ENCODE results near the gene SCMH1.
"Not testable (repeated sequence)": the region's sequence is repeated elsewhere in the genome, so short reads cannot be mapped to it uniquely, and the experiment has no call there.

SCMH1 gene

DNA sequence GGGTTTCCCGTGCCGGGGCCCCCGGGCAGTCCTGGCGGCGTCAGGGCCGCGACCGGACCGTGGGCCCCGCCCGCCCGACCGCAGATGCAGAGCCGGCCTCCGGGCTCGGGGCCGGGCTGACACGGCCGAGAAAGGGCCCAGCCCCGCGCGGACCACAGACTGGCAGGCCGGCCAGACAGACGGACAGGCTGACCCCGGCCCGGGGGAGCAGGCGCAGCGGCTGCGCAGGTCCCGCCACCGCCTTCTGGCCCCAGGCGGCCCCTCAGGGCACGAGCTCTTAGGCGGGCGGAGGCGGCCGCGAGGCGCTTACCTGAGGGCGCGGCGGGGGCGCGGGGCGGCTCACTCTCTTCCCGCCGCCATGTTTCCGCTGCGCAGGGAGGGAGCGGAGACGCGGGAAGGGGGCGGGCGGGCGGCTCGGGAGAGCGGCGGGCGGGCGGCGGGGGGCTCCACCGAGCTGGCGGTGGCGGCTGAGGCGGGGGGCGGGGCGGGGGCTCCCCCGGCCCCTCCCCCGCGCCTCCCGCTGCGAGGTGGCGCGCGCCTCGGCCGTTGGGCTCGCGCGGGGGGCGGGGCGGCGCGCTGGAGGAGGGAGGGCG is at the start of gene SCMH1:
SCMH1 (minus strand) TSS at position 558 of the 593 bp plus-strand sequence. CDS start 56,173 bp downstream, outside the sequence.
- DNase-seq, result peak; percentile 64

DNA sequence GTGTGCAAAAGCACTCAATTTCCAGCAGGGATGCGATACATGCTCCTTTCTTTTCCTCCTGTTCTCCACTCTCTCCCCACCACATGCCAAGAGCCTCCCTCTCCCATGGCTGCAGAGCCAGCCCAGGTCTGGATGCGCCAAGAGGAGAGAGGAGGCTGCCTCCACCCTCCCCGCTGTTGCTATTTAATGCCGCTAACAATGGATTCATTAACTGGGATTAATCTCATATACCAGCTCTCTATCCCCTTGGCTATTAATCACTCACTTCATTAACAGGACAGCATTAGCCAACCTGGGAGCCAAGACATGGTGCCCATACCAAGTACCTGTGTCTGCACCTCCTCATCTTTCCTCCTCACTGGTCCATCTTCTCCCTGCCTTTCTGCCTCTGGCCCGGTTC is 49.1 kb upstream of the SCMH1 start:
- no peak for DNase-seq

DNA sequence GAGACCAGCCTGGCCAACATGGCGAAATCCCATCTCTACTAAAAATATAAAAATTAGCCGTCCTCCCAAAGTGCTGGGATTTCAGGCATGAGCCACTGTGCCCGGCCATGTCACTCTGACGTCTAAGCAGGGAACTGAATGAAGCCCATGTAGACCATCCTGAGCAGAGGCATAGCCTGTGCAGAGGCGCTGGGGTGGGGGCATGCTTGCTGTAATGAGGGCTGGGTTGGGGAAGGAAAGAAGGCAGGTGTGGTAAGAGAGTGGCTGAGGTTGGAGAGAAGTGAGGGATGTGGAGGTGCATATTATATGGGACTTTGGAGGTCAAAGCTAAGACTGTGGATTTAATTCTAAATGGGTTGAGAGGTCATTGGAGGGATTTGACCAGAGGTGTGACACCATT is 47.1 kb upstream of the SCMH1 start:
- DNase-seq, result no peak

DNA sequence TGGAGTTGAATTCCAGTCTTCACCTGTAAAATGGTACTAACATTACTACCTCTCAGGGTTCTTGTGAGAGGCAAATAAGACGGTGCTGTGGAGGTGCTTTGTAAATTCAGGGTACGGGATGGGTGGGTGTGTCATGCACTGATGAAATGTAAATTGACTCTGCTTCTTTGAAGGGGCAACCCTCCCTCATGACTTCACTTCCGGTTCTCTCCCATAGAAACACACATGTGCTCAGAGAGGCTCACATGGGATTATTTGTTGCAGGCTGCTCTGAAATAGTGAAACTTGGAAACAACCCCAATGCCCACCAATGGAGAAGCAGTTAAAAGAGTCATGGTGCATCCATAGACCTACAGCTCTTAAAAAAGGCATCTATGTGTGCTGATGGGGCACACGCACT is 44.9 kb upstream of the SCMH1 start:
- no peak for DNase-seq

DNA sequence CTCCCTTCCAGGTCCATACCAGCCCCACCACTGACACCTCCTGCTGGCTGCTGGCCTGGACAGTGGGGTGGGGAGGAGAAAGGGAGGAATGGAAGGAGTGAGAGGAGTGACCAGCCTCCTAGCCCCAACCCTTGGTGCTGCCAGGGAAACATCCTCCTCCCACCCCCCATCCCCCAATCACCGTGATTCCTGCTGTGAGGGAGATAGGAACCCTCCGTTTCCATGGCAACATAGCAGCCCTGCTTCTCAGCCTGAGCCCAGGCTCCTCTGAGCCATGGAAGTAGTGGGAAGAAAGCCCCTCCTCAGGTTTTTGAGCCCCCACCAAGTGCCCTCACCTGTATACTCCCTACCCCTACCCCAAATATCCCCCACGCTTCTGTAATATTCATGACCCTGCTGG is 44.4 kb upstream of the SCMH1 start:
- DNase-seq, result no peak

DNA sequence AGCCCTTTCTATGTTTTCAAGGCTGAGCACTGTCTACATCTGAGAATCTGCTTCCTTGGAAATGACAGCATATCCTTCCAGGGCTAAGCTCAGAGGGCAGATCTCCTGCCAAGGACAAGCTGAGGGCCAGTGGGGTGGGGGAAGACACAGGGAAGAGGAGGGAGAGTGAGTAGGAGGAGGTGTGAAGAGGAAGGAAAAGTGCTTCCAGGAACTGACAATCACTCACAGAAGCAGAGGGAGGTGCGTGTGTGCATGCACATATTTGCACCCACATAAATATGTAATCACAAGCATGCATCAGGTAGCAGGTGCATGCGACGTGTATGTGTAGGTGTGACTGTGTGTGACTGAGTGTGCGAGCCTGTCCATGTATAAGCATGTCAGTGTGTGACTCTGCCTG is 43.7 kb upstream of the SCMH1 start:
- DNase-seq, result no peak

DNA sequence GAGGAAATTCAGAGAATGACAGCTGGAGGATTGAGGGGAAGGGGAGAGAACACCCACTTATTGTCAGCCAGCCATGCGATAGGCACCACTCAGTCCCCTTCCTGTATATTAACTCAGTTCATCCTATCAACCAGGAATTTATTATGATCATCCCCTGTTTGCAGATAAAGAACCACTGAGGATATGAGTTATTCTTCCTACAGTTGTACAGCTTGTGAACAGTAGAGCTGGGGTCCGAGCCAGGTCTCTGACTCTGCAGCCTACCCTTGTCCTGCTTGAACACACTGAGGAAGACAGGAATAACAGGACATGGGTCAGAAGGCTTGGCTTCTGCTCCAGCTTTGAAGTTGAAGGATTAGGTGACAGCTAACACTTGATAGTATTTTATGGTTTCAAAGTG is 42.0 kb upstream of the SCMH1 start:
- no peak for DNase-seq

DNA sequence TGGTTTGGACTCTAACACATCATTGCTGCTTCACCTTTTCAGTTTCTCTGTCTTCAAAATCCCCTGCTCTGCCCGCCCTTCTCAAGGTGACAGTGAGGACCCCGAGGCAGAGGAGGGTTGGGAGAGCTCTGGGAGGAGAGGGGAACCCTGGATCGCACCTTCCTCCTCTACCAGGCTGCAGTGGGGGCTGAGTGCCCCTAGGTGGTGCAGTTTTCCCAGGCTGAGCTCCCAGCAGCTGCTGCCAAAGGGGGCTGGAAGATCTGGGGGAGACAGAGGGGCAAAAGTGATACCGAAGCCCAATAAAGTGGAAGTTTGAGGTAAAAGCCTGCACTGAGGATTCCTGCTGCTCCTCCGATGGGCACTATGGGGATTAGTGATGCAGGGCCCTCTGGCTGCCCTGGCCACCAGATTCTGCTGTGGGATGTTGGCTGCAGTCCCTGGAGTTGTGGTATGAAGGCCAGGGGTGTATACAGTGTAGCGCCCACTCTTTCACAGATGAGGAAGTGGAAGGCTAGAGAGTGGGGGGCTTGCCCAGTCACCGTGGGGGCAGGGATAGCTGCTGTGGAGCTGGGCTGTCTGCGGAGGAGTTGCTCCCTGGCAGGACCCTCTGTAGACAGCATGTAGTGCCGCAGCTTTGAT is 40.7 kb upstream of the SCMH1 start:
- DNase-seq, result peak; percentile 19

DNA sequence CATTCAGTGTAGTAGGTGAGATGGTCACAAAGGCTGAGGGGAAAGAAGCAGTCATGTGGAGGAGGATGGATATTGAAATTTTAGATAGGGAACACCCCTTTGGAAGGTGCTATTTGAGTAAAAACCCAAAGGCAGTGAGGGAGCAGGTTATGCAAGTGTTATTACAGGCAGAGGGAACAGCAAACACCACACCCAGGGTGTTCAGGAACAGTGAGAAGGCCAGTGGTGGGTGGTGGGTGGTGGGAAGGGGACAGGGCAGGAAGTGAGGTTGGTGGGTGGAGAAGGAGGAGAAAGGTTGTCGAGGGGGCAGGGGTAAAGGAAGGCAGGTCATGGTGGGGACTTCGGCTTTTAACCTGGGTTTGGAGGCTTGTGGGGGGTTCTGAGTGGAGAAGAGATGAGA is 39.2 kb upstream of the SCMH1 start:
- DNase-seq, result no peak

DNA sequence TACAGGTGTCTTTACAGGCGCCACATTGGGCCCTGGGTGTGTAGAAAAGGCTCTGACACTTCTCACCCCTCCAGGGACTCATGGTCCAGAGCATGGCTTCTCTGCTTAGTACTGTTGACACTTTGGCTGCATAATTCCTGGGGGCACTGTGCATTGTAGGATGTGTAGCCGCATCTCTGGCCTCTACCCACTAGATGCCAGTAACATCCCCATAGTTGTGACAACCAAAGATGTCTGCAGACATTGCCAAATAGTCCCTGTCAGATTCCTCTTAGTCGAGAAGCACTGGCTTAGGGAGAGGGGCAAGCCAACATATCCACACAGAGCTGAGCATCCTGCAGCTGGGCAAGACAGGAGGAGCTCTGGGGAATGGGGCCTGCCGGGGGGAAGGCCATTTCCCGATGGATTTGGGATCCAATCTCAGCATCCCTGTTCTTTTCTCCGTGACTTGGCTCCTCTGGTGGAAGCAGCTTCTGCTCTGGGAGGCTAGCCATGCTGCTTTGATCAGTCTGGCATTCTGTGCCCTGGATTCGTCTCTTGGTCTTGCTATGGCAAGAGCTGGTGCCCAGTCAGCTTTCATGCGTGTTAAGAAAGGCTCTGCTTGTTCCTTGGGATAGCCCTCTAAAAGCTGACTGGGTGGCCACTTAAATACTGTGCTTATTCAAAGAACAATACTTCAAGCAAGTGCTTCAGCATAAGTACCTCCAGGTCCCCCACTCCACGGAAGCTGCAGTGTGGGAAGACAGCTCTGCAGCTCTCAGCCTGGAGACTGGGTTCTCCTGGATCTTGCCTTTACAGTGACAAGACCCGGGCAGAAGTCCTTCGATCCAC is 38.3 kb upstream of the SCMH1 start:
- DNase-seq, result no peak

DNA sequence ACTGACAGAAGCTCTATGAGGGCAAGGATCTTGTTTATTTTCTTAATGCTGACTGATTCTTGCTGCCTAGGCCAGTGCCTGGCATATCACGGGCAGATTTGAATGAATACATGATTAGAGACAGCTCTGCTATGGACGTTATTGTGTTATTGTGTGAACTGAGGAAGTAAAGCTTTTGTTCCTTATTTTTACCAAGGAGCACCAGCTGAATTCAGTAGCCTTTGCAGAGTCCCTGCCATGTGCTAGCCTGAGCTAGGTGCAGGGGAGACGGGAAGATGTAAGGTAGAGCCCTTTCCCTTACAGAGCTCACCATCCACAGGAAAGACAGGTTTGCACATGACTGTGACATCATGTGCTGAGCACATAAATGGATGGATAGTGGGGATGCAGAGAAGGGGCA is 36.0 kb upstream of the SCMH1 start:
- DNase-seq, result no peak

DNA sequence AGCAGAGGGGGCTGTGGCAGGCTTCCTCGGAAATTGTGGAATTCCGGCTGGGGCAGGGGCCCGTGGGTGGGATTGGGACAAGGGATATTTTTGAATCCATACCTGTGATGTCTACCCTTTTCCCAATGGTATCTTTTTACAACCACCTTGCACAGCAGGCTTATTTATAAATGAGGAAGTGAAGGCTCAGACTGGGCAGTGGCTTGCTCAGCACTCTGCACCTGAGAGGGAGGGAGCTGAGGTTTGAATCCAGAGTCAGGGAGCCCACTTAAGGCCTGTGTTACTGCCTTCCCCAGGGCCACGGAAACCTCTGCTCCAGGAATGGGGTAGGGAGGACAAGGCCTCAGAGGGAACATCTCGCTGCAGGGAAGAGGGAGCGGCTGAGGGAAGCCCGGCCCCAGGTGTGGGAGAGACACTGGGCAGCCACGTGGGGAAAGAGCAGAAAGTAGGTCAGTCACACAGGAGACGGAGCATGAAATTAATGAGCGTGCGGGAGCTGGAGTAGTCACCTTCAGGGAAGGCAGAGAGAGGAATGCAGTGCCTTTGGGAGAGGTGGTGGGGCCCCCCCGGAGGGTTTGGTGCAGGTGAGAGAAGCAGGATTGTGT is 35.4 kb upstream of the SCMH1 start:
- DNase-seq, result no peak

DNA sequence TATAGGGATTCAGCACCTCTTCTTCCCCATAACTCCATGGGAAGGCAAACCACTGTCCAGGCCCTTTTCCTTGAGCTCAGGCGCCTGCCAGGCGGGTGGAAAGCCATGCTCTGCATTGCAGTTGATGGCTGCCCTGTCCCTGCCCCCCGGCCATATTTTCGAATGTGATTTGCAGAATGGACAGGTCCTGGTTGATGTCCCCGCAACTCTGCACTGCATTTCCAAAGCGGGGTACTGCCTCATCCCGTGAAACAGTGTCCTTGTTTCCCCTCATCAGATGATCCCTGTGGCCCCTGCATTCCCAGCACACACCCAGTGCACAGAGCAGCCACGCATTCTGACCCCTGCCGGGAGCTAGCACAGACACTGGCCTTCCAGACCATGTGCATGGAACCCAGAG is 33.7 kb upstream of the SCMH1 start:
- no peak for DNase-seq

DNA sequence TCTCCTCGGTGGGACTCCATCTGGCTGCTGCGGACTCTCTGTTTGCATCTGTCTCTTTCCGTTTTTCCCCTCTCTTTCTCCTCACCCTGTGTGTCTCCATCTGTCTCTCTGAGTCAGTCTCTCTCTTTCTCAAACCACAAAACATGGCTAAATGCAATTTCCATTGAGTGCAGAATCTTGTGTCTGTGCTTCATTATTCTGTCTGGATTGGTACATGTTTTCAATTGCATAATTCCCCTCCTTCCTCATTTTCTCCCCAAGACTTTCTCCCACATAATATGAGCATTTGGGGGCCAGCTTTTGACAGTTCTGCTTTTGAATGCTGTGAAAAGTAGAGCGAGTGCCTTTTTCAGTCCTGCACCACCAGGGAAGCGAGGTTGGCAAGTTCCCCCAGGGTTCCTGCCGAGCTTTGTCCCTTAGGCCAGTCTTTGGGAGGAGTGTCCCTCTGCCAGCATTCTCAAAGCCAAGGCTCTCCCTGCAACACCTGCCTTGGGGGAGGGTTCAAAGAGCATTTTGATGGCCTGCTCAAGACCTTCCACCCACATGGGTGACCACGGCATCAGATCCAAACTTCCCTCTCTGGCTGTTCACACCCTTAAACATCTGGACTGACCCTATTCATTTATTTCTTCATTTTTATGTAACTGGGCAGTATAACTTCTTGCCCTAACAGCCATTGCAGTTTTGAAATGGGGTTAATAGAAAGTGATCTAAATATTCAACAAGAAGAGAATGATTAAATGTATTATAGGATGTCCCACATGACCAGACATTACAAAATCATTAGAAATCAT is 32.8 kb upstream of the SCMH1 start:
- no peak for DNase-seq

DNA sequence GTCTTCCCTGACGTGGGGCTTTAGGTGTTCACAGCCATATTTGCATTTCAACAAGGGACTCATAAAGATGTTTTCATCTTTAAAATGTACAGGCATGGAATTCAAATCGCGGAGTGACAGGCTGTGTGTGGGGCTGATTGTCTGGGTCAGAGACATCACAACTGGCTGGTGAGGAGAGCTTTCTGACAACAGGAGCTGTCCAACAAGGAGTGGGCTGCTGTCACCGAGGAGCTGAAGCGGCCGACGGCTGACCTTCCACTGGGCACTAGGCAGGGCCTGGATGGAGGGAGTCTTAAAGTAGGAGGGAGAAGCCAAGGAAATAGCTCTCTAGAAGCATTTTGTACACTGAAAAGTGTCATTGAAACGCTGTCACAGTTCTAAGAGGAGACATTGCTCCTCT is 30.5 kb upstream of the SCMH1 start:
- DNase-seq, result no peak

DNA sequence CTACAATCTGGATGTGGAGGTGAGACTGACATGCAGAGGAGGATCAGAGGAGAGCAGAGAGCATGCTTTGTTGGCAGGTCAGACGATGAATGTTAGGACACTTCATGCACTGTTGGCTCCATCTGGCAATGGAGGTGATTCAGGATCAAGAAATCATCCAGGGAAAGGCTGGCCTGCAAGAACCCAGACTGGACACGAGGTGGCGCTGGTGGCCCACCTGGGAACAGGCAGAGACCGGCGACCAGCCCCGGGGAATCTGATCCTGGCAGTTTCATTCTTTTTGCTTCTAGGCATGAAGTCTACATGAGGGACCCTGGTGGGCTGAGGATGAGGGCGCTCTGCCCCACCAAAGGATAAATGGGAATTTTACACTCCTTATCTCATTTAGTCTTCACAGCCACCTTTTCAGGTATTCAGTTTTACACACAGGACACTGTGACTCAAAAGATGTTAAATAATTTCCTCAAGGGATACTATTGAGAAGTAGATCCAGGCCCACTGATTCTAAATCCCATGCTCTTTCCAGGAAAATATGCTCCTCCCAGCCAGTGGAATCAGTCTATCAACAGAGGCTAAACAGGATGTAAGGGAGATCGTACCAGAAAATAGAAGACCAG is 26.2 kb upstream of the SCMH1 start:
- DNase-seq, result peak; percentile 65

DNA sequence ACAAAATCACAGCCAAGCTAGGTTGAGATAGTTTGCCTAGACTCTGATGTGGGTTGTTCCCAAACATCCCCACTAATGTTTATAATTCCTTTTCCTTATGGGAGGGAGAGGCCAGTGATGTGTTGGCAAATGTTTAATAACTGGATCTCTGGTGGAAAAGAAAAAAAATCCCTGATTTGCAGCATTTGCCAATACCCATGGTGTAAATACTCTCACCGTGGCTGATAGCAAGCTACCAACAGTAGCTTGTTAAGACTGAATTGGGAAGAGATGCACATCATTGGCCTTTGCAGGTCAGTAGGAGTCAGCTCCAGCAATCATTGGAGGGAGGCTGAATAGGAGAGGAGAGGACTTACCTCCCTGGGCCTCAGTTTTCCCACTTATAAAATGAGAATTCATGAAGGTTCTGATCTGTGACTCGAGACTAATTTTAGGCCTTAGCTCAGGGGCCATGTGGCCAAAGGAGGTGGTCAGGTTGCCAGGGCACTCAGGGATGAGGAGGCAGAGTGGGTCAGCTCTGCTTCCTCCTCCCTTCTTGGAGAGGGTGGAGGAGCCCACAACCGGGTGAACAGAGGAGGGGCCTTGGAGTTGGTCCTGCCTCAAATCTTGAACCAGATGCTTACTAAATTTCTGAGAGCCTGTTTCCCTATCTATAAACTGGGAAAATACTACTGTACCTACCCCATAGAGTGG is 20.0 kb upstream of the SCMH1 start:
- DNase-seq, result no peak

DNA sequence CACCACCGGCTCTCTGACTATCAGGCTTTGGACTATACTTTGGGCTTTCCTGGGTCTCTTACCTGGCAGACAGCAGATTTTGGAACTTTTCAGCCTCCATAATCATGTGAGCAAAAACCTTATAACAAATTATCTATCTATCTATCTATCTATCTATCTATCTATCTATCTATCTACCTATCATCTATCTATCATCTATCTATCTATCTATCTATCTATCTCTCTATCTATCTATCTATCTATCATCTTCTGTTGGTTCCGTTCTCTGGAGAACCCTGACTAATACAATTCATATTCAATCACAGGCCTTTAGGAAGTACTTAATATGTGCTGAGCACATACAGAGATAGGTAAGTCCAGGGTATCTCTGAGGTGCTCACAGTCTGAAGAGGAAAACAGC is 18.7 kb upstream of the SCMH1 start:
- no peak for DNase-seq

DNA sequence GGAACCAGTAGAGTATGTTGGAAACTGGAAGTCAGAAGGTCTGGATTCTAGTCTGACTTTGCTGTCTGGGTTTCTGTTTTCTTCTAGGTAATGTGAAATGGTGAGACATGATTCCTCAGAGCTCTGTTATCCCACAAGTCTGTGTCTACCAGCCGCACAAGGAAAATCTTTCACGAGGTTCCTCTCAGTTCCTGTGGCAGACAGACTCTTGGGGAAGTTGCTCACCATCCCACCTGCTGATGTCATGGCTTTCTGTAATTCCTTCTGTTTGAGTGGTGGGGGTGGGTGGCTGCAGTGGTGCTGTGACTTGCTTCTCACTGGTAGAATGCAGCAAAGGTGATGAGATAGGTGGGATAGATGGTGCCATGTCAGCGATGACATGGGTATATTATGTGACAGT is 17.1 kb upstream of the SCMH1 start:
- no peak for DNase-seq

DNA sequence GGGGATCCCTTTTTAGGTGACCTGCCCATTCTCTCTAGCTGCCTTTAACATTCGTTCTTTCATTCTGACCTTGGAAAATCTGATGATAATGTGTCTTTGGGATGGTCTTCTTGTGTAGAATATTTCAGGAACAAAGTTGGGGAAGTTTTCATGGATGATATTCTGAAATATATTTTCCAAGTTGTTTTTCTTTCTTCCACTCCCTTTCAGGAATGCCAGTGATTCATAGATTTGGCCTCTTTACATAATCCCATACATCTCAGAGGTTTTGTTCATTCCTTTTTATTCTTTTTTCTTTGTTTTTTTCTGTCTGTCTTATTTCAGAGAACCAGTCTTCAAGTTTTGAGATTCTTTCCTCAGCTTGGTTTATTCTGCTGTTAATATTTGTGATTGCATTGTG is 13.9 kb upstream of the SCMH1 start:
- DNase-seq, result no peak

DNA sequence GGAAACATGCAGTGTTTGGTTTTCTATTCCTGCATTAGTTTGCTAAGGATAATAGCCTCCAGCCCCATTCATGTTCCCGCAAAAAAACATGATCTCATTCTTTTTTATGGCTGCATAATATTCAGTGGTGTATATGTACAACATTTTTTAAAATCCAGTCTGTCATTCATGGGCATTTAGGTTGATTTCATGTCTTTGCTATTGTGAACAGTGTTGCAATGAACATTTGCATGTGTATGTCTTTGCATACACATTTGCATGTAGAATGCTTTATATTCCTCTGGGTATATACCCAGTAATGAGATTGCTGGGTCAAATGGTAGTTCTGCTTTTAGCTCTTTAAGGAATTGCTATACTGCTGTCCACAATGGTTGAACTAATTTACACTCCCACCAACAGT is 9.0 kb upstream of the SCMH1 start:
- not testable (repeated sequence) for DNase-seq

DNA sequence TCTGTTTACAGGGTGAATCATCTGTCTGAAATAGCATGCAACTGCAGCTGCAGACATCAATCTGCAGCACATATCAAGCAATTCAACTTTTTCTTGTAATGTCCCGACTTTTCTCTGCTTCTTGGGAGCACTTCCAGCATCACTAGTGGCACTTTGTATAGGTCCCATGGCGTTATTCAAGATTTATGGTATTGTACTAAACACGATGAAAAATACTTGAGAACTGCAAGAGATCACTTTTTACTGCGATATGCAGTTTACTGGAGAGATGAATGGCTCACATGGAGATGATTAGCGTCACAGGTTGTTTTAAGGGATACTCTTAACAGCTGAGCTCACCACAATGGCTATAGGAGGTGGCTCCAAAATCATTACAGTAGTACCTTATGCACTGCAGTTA is 7.2 kb upstream of the SCMH1 start:
- DNase-seq, result no peak
